ENCODE measurements around the gene PISD.

The PISD gene

DNA sequence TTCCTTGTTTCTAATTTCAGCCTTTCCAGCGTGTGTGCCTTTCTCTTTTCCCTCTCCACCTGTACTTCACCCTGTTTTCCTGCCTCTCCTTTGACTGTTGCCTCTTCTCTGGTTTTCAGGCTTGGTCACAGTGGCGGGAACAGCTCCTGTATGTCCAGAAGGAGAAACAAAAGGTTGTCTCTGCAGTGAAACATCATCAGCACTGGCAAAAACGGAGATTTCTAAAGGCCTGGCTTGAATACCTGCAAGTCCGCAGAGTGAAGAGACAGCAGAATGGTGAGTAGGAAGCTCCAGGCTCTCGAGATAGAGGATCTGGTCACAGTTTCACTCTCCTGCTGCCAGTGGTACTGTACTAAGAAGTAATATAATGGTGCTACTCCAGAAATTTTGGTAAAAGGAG is 89.1 kb downstream of the PISD start:
- no peak for DNase-seq (ENCODE audit: low read depth)

DNA sequence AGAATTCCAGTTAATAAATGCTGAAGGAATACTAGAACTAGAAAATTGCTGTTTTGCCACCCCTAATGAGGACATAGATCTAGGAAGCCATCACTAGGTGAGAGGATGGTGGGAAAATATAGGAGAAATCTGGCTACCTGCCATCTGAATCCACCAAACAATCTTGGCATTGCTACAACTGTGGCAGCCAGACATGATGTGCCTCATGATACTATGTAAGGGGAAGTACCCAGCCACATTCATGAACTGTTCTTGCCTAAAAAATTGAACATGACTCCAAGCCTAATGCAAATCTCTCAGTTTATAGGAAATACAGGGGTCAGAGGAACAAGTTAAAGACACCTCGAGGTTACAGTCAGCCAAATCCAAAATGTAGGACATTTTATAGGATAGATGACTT is 92.9 kb downstream of the PISD start:
- no peak for DNase-seq (ENCODE audit: low read depth)

Measured in GM04504 (cell line).